Measurements from ENCODE around the gene FN3KRP.

Gene FN3KRP, protein sequence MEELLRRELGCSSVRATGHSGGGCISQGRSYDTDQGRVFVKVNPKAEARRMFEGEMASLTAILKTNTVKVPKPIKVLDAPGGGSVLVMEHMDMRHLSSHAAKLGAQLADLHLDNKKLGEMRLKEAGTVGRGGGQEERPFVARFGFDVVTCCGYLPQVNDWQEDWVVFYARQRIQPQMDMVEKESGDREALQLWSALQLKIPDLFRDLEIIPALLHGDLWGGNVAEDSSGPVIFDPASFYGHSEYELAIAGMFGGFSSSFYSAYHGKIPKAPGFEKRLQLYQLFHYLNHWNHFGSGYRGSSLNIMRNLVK

DNA sequence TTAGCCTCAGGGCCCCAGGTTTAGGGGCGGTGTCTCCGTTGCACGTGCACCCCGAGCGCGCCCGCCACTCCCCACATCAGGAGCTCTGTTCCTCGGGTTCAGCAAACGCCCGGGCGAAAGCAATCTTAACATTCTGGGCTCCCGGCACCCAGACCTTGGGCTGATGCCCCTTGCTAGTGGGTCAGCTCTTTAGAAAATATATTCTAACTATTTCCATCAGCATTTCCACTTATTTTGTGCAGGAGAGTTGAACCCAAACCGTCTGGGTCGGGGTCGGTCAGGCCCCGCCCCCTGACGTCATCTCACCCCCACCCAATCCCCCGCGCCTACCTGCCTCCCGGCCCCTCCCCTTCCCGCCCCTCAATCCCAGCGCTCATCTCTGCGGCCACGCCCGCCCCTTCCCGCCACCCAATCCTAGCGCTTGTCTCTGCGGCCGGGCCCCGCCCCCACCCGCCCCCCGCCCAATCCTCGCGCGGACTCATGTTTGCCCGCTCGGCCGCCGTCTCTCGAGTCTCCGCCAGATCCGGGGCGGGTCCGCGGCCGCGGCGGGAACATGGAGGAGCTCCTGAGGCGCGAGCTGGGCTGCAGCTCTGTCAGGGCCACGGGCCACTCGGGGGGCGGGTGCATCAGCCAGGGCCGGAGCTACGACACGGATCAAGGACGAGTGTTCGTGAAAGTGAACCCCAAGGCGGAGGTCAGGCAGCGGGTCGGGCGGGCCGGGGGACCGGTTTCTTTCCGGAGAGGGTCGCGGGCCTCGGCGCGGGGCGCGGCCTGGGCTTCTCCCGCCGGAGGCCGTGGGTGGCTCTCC is at the start of gene FN3KRP:
Gene FN3KRP, plus strand, starts transcription at position 504 of the 808 bp plus-strand sequence. Its CDS starts 50 bp downstream, at position 554.
- DNase-seq: peak; percentile 89

DNA sequence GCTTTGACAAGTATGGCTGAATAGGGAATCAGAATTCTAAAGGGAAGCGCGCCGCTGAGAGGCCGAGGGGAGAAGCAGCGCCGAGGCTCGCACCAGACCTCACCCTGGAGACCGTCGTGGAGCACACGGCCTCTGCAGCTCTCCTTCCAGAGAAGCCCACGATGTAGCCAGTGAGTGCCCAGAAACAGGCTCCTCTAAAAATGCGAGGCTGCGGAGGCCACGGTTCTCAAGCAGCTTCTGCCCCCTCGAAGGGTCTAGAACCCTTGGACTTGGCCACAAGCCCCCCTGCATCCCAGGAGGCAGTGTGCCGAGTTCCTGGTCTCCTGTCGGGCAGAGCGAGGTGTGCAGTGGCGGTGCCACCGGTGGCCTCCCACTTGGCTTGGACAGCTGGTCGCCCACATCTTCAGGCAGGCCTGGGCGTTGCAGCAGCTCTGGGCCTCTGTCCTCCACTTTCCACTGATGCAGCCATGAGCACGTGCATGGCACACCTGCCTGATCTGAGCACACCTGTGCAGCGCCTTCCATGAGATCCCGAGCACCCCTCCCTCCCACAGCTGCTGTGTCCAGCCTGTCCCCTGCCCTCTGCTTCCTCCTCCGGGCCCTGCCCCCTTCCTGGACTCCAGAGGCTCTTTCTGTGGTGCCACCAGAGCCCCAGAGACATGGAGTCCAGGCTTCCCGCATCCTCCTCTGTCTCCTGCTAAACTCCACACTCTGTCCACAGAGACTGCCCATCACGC is 49.4 kb upstream of the FN3KRP start:
- DNase-seq: no peak

DNA sequence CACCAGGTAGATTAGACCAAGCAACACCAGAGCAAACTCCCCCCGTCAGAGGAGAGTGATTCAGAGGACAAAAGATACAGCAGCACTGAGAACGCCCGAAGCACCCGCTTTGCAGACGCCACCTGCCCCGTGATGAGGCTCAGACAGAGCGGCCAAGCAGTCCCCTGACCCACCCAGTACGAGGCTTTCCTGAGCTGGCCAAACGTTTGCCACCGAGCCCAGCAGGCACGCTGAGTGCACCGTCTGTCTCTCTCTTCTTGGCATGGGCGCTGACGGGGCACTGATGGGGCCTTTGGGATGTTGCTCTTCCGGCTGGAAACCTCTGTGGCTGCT is 48.9 kb upstream of the FN3KRP start:
- DNase-seq: no peak

DNA sequence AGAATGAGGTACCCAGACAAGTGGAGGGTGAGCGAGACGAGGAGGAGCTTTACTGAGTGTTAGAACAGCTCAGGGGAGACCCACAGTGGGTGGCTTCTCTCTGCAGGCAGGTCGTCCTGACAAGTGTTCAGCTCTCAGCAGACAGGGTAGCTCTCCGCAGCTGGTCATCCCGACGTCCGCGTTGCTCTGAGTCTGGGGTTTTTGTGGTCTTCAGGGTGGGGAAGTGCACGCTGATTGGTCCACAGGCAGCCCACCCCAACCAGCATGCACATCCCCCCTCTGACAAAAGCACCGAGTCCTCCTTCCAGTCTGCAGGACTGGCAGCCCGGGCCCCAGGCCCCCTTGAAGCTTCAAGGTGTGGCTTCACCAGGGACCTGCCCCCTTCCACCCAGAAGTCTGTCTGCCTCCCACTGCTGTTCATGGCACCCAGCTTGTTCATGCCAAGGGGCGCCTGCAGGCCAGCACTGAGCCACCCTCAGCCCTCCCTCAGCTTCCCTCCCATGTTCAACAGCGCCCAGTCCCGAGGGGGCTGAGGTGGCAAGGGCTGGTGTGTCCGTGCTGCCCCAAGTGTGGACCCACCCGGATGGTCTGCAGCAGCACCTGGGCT is 48.4 kb upstream of the FN3KRP start:
- no peak for DNase-seq

DNA sequence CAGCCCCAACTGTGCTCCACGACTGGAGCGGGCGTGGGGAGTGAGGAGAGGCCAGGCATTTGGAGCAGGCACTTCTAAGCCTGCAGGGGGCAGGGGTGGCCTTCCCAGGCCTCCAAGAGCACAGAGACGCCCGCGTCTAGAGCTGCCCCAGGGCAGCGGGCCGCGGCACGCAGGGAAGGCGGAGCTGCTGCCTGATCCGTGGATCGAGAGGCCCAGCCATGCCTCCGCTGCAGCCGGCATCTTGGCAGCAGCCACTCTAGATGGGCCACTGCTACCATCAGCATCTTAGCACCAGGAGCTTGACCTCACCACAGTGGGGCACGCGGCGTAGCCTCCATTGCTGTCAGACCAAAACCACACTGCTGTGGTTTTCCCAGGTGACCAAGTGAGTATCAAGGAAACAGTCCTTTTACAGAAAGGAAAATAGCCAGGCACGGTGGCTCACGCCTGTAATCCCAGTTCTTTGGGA is 47.8 kb upstream of the FN3KRP start:
- DNase-seq: peak; percentile 75

DNA sequence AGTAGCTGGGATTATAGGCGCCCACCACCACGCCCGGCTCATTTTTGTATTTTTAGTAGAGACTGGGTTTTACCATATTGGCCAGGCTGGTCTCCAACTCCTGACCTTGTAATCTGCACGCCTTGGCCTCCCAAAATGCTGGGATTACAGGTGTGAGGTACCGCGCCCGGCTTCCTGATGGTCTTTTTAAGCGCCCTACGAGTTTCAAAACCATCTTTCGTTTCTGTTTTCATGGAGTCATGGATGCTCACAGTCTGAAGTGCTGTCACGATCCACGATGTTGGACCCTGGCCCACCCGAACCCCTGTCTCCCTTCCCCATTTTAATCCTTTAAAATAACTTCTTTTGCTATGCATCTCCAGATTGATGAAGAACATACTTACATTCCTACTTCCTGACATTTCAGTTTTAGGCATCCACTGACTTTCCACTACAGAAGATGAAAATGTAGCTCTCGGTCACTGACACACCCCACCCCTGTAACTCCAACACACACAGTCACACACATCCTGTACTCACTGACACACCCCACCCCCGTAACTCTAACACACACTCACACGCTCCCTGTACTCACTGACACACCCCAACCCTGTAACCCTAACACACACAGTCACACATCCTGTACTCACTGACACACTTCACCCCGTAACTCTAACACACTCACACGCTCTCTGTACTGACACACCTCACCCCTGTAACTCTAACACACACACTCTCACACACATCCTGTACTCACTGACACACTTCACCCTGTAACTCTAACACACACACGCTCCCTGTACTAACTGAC is 45.6 kb upstream of the FN3KRP start:
- no peak for DNase-seq

DNA sequence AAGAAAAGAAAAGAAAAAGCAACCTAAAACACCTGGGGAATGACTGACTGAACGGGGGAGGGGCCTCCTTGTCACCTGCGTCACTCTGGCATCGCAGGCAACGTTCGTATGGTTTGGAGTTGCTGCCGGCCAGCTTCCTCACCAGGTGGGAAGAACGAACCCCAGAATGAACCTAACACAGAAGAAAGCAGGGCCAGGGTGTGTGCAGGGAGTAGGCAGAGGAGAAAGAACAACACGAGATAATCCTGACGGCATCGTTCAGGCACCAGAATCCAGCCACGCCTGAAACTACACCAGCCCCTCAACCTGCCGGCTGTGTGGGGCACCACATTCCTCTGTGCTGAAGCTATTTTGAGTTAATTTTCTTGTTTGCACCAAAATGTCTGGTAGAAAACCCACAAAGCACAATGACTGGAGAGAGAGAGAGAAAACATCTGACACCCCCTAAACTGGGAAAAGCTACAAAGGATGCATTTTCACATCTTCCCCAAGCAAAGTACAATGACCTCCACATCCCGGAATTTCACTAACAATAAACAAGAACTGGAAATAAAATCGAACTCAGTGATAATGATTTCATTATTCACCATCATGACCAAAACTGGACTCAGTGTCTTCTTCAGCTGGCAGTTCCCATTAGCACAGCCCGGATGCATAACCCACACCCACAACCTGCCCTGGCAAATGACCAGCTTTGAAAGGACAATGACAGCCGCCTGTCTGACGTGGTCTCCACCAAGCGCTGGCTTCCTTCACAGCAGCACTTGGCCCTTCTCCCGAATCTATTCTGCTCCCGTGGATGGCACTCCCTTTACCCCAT is 41.6 kb upstream of the FN3KRP start:
- no peak for DNase-seq

DNA sequence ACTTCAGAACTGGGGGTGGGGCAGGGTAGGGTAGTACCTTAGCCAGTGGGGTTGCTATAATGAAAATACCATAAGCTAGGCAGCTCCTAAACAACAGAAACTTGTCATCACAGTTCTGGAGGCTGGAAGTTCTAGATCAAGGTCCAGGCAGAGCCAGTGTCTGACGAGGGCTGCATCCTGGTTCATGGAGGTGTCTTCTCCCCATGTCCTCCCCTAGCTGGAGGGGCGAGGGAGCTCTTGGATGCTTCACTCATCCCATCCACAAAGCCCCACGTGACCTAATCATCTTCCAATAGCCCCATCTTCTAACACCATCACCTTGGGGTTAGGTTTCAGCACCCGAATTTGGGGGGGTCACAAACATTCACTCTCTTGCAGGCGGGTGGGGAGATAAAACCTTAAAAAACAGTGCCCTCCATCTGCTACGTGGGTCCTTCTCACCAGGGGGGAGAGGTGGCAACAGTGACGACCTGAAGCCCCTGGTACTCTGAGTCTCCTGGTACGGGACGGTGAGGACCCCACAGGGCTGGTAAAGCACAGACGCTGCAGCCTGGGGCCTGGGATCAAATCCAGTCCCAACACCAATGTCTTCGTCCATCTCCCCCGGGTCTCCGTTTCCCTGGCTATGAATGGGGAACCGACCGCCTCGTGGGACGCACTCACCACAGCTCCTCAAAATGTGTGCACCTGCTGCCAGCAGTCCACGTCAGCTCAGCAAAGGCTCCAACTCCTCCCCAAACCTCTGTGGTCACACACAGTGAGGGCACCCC is 40.8 kb upstream of the FN3KRP start:
- no peak for DNase-seq

DNA sequence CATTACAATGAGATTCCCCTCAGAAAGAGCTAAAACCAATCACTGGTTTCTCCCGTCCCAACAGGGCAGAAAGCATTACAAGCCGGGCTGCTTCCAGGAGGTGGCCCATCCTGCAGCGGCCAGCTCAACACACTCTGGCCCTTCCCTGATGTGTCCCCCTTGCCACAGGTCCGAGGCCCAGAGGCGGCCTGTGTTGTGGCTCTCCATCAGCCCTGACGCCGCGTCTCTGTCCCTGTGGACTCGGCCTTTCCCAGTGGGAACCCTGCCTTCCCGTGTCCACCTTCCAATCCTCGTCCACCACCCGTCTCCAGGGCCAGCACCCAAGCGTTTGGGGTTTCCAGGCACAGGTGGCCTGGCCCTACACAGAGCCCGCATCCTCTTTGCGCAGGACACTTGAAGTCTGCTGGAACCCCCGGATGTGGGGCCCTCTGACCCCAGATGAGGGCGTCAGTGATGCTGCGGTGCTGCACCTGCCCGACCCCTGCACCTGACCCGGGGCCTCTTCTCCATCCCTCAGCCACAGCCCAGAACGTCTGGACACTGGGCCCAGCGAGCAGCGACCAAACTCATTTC is 39.1 kb upstream of the FN3KRP start:
- no peak for DNase-seq

DNA sequence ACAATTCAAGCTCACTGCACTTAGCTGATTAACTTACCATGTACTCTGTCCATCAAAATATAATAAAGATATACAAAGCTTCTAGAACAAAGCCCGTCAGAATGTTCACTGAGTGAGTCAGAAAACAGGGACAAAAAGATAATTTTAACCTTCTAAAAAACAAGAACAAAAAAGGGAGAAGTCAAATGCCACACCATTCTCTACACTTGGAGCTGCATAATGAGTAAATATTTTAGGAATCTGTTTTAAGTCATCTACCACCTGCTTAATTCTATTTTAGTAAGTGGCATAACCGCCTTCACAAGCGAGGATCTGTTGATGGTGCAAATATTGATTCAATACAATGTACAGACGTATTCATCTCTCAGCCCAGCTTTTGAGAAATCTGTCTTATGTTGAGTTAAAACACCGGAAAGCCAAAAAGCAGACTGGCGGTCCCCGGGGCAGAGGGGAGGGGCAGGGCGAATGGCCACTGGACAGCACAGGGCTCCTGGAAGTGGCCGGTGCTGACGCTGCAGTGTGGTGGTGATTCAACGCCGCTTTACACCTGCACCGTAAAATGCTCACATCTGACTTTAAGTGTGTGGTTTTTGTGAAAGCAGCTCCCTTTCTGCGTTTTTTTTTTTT is 38.1 kb upstream of the FN3KRP start:
- no peak for DNase-seq

DNA sequence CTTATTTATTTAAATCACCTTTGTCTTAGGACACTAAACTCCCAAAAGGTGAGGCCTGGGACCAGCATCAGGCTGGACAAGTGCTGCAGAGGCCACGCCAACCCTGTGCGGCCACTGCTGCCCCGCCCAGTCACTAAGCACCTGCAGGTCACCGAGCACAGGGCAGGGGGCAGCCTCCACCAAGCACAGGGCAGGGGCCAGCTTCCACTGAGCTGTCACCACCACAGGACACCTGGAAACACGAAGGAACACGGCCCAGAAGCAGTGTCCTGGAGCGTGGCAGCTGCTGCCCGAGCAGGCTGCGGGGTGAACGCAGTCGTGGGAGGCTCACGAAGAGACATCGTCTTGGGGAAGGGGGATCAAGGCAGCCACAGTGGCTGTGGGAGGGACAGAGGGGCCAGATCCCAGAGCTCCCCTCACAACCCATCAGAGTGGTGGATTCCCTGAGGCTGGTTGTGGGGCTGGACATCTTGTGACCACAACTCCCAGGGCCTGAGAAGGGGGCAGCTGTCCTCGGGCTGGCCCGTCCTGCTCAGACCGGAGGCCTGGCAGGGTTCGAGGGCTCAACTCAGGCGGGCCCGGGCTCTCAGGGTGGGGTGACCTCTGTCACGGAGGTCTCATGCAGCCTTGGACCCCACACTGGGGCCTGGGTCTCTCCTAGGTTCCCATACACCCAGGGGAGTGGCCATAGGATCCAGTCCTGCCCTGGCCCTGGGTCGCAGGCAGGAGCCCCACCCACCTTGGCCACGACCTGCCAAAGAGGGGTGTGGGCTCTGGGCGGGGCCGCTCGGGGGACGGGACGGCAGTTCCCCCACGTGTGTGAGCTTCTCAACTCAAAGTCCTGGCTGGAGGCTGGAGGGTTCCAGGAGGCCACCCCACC is 36.7 kb upstream of the FN3KRP start:
- DNase-seq: no peak

DNA sequence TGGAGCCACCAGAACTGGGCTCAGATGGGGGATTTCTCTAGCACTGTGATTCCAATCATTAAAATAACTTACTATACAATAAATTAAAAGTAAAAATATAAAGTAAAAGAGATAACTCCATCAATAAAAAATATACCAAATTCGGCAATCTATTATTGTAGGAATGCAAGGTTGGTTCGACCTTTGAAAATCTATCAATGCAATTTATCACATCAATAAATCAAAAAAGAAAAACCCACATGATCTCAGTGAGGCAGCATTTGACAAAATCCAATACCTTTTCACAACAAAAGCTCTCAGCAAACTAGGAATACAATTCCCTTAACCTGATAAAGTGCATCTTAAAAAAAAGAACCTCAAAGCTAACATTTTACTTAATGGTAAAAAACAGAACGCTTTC is 35.0 kb upstream of the FN3KRP start:
- DNase-seq: no peak

DNA sequence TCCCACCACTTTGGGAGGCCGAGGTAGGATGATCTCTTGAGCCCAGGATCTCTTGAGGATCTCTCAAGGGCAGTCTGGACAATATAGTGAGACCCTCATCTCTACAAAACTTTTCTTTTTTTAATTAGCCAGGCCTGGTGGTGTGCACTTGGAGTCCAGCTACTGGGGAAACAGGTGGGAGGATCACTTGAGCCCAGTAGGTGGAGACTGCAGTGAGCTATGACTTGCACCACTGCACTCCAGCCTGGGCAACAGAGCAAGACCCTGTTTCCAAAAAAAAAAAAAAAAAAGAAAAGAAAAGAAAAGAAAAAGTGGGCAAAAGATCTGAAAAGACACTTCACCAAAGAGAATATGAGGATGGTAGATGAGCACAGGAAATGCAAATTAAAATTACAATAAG is 33.0 kb upstream of the FN3KRP start:
- DNase-seq: no peak

DNA sequence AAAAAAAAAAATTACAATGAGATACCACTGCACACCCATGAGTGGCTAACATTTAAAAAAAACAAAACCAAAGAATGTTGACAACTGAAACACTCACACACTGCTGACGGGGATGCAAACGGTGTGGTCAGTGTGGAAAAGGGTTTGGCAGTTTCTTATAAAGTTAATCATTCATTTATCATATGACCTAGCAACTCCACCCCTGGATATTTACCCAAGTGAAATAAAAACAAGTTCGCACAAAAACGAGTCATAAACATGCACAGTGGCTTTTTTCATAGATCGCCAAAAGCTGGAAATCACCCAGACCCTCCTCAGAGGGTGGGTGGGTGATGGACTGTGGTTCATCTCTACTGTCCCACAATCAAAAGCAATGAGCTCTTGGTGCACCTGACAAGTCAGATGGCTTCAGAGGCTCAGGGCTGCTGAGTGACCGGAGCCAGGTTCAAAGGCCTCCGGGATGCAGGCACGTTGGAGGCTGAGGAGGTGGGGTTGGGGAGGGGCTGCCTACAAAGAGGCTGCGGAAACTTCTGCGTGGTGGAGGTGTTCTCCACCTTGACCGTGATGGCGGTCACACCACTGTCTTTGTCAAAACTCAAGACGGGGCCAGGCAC is 32.2 kb upstream of the FN3KRP start:
- DNase-seq: no peak

DNA sequence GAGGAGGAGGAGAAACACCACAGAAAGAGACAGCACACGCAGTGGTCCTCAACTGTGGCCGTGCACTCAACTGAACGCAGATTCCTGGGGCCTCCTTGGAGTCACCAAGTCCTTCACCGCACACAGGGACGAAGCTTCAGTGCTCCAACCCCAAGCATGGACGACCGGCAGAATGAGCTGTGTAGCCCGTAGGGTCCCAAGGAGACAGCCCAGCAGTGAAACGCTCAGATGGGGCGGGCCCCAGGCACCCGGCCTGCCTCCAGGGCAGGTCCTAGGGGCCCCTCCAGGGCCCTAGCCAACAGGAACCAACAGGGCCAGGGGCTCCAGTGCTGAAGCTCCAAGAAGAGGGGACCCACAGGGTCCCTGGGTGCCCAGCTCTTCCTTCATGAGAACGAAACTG is 31.2 kb upstream of the FN3KRP start:
- DNase-seq: no peak

DNA sequence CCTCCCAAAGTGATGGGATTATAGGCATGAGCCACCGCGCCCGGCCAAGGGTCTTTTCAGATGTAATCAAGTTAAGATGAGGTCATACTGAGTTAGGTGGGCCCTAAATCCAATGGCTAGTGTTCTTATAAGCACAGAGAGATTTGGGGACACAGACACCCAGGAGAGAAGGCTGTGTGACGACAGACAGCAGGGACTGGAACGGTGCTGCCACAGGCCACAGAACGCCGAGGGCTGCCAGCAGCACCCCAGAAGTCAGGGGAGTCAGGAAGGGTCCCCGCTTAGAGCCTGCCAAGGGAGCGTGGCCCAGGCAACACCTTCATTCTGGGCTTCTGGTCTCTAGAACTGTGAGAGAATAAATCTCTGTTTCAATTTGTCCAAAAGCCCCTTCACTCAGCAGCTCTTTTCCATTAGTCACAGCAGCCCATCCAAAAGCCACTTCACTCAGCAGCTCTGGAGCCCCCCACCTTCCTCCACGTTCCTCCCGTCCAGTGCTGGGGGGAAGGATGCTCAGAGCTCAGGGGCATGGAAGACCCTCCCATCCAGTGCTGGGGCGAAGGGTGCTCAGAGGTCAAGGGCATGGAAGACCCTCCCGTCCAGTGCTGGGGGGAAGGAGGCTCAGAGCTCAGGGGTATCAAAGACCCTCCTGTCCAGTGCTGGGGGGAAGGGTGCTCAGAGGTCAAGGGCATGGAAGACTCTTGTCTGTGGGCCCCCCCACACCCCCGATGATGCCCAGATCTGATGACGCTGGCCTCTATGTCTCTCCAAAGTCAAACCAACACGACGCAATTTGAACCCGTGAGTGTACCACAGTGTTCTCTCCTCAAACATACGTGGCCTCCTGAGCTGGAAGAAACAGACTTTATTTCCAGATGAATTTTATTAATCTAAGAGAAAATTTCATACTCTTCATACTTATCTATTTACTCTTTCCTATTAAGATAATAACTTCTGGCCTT is 29.9 kb upstream of the FN3KRP start:
- no peak for DNase-seq

DNA sequence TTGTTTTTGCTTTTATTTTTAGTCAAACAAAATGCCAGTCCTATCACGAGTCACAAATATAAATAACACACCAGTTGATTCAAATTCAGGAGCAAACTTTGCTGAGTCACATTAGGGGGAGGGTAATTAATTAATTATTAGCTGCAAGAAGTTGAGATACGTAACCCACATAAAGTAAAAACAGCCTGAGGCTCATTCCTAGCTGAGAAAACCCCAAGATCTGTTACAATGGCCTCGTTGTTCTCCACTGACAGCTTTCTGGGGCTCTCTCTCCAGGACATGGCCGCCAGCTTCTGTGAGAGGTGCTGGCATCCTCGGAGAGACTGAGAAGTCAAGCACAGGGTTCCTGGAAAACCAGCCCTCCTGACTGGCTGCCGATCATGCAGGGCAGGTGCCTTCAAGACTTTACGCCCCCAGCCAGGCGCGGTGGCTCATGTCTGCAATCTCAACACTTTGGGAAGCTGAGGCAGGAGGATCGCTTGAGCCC is 29.1 kb upstream of the FN3KRP start:
- DNase-seq: no peak

Measured in NCI-H1694 treated with DMSO at 0.1 percent for 48 hours (cell line).